GM12873 (cell line): ENCODE results near the gene NIPAL4.

Experiments used
- TF ChIP-seq, protein P1 (sequence below): IDR thresholded peaks from 2 replicates; pipeline ENCODE4 v1.5.1; 2012; ENCODE audit warnings: low read depth, mild to moderate bottlenecking, moderate library complexity, low read length, control low read depth; ENCODE audit not compliant: insufficient read depth; ENCODE audit errors: missing control alignments

NIPAL4 gene

DNA sequence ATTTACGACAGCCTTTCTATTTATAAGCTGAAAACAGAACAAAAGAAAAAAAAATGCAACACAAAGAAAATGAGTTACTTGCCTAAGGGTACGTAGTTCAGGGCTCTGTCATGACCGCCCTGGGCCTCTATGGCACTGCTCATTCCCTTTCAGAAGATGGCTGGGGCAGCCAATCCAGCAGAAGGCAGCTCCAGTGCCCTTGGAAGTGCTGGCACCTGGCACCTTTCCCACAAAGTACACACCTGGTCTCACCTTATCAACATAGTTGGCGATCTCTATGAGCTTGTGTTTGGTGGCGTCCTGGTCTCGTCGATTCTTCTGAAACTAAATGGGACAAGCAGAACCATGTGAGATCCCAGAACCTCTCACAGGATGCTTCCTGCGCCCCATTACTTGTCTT, 53.2 kb downstream of the NIPAL4 start:
- TF ChIP-seq, protein P1, sequence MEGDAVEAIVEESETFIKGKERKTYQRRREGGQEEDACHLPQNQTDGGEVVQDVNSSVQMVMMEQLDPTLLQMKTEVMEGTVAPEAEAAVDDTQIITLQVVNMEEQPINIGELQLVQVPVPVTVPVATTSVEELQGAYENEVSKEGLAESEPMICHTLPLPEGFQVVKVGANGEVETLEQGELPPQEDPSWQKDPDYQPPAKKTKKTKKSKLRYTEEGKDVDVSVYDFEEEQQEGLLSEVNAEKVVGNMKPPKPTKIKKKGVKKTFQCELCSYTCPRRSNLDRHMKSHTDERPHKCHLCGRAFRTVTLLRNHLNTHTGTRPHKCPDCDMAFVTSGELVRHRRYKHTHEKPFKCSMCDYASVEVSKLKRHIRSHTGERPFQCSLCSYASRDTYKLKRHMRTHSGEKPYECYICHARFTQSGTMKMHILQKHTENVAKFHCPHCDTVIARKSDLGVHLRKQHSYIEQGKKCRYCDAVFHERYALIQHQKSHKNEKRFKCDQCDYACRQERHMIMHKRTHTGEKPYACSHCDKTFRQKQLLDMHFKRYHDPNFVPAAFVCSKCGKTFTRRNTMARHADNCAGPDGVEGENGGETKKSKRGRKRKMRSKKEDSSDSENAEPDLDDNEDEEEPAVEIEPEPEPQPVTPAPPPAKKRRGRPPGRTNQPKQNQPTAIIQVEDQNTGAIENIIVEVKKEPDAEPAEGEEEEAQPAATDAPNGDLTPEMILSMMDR = no peak

DNA sequence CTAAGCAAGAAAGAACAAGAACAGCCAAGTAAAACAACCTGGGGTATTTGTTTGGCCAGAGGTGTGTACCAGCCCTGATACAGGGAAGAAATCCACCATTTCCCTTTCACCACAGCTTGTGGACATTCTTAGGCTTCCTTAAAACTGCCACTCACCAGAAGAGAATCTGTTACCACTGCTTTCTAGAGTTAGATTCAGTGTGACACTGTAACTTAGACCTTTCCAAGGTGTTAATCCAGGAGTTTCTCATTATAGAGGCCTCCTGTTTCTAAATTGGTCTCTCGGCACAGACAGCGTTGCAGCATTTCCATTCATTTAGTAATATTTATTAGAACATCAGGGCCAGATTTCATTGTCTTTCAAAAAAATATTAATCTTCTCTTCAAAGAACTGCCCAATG, 55.0 kb downstream of the NIPAL4 start:
- TF ChIP-seq, protein P1 = no peak

DNA sequence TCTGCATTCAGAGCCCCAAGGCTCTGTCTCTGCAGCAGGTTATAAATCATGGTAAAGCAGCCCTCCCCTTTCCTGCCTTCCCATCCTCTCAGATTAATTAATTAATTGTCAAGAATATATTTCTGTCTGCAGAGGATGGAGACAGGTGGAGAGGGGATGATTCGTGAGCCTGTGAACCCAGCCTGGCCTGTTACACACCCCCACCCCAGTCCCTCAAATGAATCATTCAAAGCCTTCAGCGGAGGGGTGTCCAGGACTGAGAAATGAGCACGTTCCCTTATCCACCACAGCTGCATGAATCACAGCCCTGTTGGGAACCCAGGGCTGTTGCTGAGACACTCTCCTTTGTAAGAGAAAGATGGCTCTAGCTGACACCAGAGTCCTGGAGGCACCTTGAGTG, 56.0 kb downstream of the NIPAL4 start:
- TF ChIP-seq, protein P1 = no peak

DNA sequence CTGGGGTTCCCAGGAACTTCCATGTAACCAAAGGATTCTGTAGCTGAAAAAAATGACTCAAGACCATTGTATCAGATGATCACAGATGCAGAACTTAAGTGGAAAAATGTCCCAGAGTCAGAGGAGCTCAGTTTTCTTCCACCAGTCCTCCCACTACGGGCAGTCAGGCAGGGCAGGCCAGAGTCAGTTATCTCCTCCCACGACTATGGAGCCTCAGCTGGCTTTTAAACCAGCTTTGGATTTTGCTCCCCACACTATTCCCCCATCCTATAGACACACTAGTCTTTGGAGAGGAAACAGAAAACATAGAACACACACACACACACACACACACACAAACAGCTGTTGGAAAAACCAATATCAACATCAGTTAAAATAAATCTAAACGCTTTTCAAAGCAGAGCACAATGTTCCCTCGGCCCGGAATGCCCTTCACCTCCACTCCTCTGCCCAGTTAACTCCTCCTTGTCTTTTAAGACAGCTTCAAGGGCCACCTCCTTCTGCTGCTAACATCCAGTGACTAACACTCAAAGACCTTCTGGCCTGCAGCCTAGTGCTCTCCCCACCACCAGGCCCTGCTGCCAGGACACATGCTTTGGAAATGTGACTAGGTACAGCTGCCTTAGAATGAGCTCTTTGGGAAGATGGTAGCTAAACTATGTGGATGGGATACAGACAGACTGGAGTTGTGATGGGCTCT, 56.8 kb downstream of the NIPAL4 start:
- TF ChIP-seq, protein P1 = no peak

DNA sequence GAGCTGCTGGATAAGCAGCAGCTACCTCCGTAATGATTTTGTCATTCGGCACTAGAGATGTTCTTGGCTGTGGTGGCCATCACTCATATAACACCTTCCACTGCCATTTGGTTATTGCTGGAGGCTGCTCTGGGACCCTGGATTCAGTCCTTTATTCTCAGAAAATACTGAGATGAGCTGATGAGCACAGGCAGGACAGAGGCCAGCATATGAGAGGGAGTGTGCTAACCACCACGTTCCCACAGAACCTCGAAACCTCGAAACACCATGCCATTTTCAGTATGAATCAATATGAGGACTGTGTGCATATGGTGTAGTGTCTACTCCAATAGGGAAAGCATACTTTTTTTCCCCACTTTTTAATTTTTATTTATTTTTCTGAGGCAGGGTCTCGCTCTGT, 59.0 kb downstream of the NIPAL4 start:
- TF ChIP-seq, protein P1 = no peak

DNA sequence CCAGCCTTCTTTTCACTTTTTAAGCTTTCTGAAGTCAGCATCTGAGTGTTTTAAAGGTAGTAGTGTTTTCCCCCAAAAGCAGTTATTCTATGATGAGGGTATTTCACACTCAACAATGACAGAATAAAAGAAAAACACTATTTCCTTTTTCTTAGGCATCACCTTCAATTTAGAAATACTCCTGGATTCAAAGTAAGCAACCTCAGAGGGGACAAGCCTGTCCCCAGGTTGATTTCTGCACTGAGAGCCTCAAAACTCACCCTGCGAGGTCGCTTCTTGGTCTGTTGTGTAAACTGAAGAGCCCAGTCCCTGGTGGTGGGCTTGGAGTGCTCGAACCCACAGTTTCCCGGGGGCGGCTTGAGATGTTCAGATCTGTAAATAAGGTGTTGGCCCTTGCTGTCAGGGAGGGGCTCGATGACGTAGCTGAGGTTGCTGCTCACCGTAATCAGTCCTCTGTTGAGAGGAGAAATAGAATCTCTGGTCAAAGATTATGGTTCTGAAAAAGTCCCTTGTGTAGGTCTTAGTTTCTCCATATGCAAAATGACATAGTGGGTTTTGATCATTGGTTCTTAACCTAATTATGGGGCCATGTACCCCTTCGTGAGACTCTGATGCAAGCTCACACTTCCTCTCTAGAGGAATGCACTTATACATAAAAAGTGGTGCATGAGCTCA, 59.7 kb downstream of the NIPAL4 start:
- TF ChIP-seq, protein P1 = no peak

DNA sequence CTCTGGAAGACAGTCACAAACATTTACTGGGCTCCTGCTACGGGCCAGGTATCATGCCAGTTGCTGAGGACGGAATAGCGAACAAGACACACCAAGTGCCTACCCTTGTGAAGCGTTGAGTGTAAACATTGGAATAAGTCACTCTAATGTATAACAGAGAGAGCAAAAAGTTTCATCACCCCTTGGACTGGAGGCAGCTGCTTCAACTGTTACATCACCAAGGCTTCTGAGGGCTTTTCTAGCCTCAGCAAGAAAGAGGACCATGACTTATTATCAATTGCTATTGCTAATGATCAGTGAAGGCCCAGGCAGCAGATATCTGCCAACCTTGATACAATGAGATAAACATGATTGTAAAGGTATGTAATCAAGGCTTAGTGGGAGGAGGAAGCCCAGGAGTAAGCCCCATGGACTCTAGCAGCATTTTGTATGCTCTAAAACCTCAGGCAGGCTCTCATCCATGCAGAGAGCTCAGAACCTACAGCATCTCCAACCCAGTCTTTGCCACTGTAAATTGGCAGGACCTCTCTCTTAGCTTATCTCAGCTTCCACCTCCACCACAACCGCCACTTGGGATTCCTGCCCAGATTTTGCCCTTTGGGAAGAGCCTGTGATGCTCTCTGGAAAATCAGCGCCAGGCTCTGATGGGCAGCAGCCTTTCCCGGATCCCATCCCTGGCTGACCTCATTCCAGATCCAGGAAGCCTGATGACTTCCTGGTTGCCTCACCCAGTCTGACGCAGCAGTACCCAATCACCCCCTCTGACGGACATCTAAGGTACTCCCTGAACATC, 61.1 kb downstream of the NIPAL4 start:
- TF ChIP-seq, protein P1 = no peak
